HCT116 (cell line): ENCODE results near the gene AFTPH. TPM values are rescaled to one million over a fixed set of nuclear protein-coding genes. Genes with fewer than 3 reads are reported as not detected.

ENCODE experiments used
- ATAC-seq: fragments of 200-7000 bp; cut with Tn5 transposase; 2 replicates; pipeline ENCODE4 v1.9.1; 2020; ENCODE audit warnings: mild to moderate bottlenecking, moderate library complexity
- BruUV-seq: library from RNA; stranded (reverse); fragments of 400-500 nt; replicated peaks from 2 replicates; lab custom pipeline; 2021; lab: Mats Ljungman, UMichigan
- CTCF ChIA-PET: fragments of 300-600 bp; sonication (Branson Sonifier 250); formaldehyde crosslinking; loops from one replicate; lab custom pipeline; 2021; ENCODE audit warnings: antibody characterized with exemption; lab: Charles Lee
- POLR2A ChIA-PET: fragments of 300-600, 350-600 bp; sonication (Branson Sonifier 250); formaldehyde crosslinking; loops from one replicate; lab custom pipeline; 2021; ENCODE audit warnings: antibody characterized with exemption; lab: Charles Lee
- RAD21 ChIA-PET, 2 experiments: fragments of 300-600 bp; sonication (Branson Sonifier 250); formaldehyde crosslinking; loops; one replicate each; lab custom pipeline; 2023; ENCODE audit warnings: low total read pairs in 2 of 2; ENCODE audit not compliant: uncharacterized antibody in 2 of 2, unreplicated experiment in 2 of 2, low non-redundant PET in 1 of 2; lab: Charles Lee
- DNase-seq: peaks from one replicate; pipeline ENCODE4 v3.0.0-alpha.2; 2010; ENCODE audit warnings: low read depth, low spot score
- H2AFZ ChIP-seq: fragments of 200-600 bp; shearing (Covaris generic), sonication (generic); 2 replicates; pipeline ENCODE4 v1.6.1; 2017; ENCODE audit warnings: low read depth, mixed run types, mixed read lengths, antibody characterized with exemption, low read length; ENCODE audit not compliant: poor library complexity, severe bottlenecking
- H3K27ac ChIP-seq: 2 replicates; pipeline ENCODE4 v1.5.1; 2012; ENCODE audit warnings: low read depth, low read length
- H3K27me3 ChIP-seq: fragments of 200-600 bp; sonication (generic); 2 replicates; pipeline ENCODE4 v1.6.1; 2016; ENCODE audit warnings: mixed run types, low read length, mixed read lengths; ENCODE audit not compliant: insufficient read depth
- H3K36me3 ChIP-seq, 2 experiments: fragments of 200-500 bp in 1 of 2; fragments of 200-600 bp in 1 of 2; sonication (Bioruptor generic) in 1 of 2; sonication (generic) in 1 of 2; 2 replicates each; pipeline versions ENCODE4 v1.5.1 to v1.6.1; 2014 to 2016; ENCODE audit warnings: low read length in 2 of 2, inconsistent platforms in 1 of 2, mixed read lengths in 1 of 2, mixed run types in 1 of 2; ENCODE audit not compliant: insufficient read depth in 2 of 2, control insufficient read depth in 1 of 2
- H3K4me1 ChIP-seq, 2 experiments: fragments of 200-600 bp in 1 of 2; sonication (generic) in 1 of 2; 2 replicates each; pipeline versions ENCODE4 v1.5.1 to v1.6.1; 2012 to 2017; ENCODE audit warnings: low read length in 2 of 2, inconsistent platforms in 1 of 2, mild to moderate bottlenecking in 1 of 2, mixed read lengths in 1 of 2, mixed run types in 1 of 2, moderate library complexity in 1 of 2; ENCODE audit not compliant: insufficient read depth in 2 of 2, control insufficient read depth in 1 of 2
- H3K4me2 ChIP-seq: fragments of 200-600 bp; sonication (generic); 2 replicates; pipeline ENCODE4 v1.6.1; 2017; ENCODE audit warnings: mixed run types, low read length, mixed read lengths
- H3K4me3 ChIP-seq, 2 experiments: fragments of 200-600 bp in 1 of 2; sonication (generic) in 1 of 2; replicated peaks in 1 of 2; 2 replicates each; pipeline ENCODE4 v1.5.1; 2011 to 2016; ENCODE audit warnings: low read length in 2 of 2, control low read depth in 1 of 2, low read depth in 1 of 2, mild to moderate bottlenecking in 1 of 2, mixed read lengths in 1 of 2, mixed run types in 1 of 2
- H3K79me2 ChIP-seq: fragments of 200-600 bp; sonication (generic); 2 replicates; pipeline ENCODE4 v1.6.1; 2017; ENCODE audit warnings: mild to moderate bottlenecking, mixed run types, low read length, moderate library complexity, mixed read lengths; ENCODE audit not compliant: insufficient read depth
- H3K9ac ChIP-seq: fragments of 200-600 bp; sonication (generic); 2 replicates; pipeline ENCODE4 v1.6.1; 2016; ENCODE audit warnings: low read length, mixed read lengths
- H3K9me2 ChIP-seq: fragments of 200-600 bp; sonication (generic), shearing (Covaris generic); 2 replicates; pipeline ENCODE4 v1.6.1; 2017; ENCODE audit warnings: mixed run types, mild to moderate bottlenecking, moderate library complexity; ENCODE audit not compliant: insufficient read depth
- H3K9me3 ChIP-seq, 2 experiments: fragments of 200-500 bp in 1 of 2; fragments of 200-600 bp in 1 of 2; sonication (Bioruptor generic) in 1 of 2; sonication (generic) in 1 of 2; 2 replicates each; pipeline ENCODE4 v1.6.1; 2014 to 2017; ENCODE audit warnings: low read length in 2 of 2, mixed read lengths in 2 of 2, inconsistent platforms in 1 of 2, low read depth in 1 of 2, mild to moderate bottlenecking in 1 of 2, mixed run types in 1 of 2, moderate library complexity in 1 of 2; ENCODE audit not compliant: control insufficient read depth in 1 of 2, insufficient read depth in 1 of 2
- H4K20me1 ChIP-seq: fragments of 200-600 bp; sonication (generic), shearing (Covaris generic); 2 replicates; pipeline ENCODE4 v1.6.1; 2017; ENCODE audit warnings: mixed run types, mild to moderate bottlenecking, moderate library complexity; ENCODE audit not compliant: insufficient read depth
- ELF1 ChIP-seq: IDR thresholded peaks from 2 replicates; pipeline ENCODE4 v1.6.1; 2012; ENCODE audit warnings: low read depth, borderline replicate concordance
- EZH2 ChIP-seq: fragments of 200-600 bp; sonication (generic); IDR thresholded peaks from 2 replicates; pipeline ENCODE4 v1.6.1; 2017; ENCODE audit warnings: antibody characterized with exemption, mixed run types
- FOSL1 ChIP-seq: IDR thresholded peaks from 2 replicates; pipeline ENCODE4 v1.6.1; 2012; ENCODE audit warnings: low read depth
- POLR2AphosphoS5 ChIP-seq: IDR thresholded peaks from 2 replicates; pipeline ENCODE4 v1.6.1; 2011; ENCODE audit warnings: mild to moderate bottlenecking, low read depth, low read length, moderate library complexity
- SIN3A ChIP-seq: IDR thresholded peaks from 2 replicates; pipeline ENCODE4 v1.6.1; 2012; ENCODE audit warnings: low read depth
- SP1 ChIP-seq: IDR thresholded peaks from 2 replicates; pipeline ENCODE4 v1.6.1; 2012; ENCODE audit warnings: low read depth
- ZFX ChIP-seq: fragments of 450-650 bp; IDR thresholded peaks from 2 replicates; pipeline ENCODE4 v1.6.1; 2017
- intact Hi-C: fragments of 100-400 bp; cut with micrococcal nuclease; formaldehyde crosslinking; loops from 2 replicates; pipeline ENCODE4 v1.10.0; 2022
- total RNA-seq: library from RNA; stranded (reverse); gene quantifications from one replicate; pipeline ENCODE4 v1.2.1, GENCODE V29; 2021; ENCODE audit not compliant: unreplicated experiment
- TF ChIP-seq, protein P1 (sequence below): IDR thresholded peaks from 2 replicates; pipeline ENCODE4 v1.6.1; 2011; ENCODE audit warnings: mild to moderate bottlenecking, low read length, moderate library complexity; ENCODE audit not compliant: insufficient replicate concordance; ENCODE audit errors: extremely low read depth

The AFTPH gene
- total RNA-seq, 1 experiment from 2014 or later, result 23.6 TPM

DNA sequence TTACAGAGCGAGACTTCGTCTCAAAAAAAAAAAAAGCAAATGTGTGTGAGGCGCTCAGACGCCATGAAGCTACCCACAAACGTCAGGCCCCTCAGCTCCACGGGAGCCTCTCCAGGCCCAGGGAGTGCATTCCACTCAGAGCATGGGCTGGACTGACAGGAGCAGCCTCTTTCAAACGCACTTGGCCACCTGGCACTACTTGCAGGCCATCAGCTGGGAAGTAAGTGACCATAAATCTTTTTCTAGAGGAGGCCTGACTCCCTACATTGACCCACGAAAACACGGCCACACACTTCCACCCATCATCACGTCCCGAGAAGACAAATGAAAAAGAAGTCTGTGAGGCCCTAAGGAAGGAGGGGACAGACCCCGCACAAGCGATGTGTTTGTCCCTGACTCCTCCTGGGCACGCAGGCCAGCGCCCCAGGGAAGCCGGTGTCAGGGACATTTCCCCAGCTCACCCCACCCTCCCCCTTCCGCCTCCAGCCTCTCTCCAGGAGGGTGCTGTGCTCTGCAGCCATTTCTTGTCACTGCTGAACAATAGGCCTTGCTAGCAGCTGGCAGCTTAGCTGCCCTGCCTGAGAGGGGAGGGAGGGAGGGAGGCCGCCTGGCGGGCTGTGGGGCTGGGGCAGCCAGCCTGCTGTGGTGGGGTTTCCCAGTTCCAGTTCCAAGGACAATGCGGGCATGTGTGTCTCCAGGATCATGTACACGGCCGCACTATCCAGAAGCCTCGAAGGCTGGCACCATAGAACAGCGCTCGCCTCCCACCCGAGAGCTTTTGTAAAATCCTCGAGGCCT is 103.0 kb downstream of the AFTPH start:
- no peaks in the 10 kb centered on the region for H3K4me1 ChIP-seq
- ChIA-PET POLR2A (interaction anchor here (0.6 to 1.4 kb wide), 2 partner anchors 27 to 170 kb away, joined by 3 read pairs; partner anchors contain the start of gene SERTAD2), CTCF (interaction anchor here (1.0 to 1.5 kb wide), 2 partner anchors 12 to 19 kb away, joined by 3 to 4 read pairs; no protein-coding TSS in a partner anchor)
- no peak for DNase-seq
- H2AFZ ChIP-seq, result no peak overlapping the region
- H3K36me3 ChIP-seq, result peaks cover 0 to 17% of the 10 kb centered on the region in 2 experiments; a peak in 2 of 4 replicates
- H3K79me2 ChIP-seq, result peaks cover 11% of the 10 kb centered on the region
- no peaks in the 10 kb centered on the region for H3K9me2 ChIP-seq
- H3K27ac ChIP-seq, result no peak overlapping the region
- H3K4me3 ChIP-seq, result no peak overlapping the region
- H3K27me3 ChIP-seq, result no peaks in the 10 kb centered on the region
- TF ChIP-seq FOSL1 (no peak), SP1 (no peak), ELF1 (no peak), ZFX (no peak), EZH2 (no peak), SIN3A (no peak), POLR2AphosphoS5 (no peak)
- TF ChIP-seq, protein P1, sequence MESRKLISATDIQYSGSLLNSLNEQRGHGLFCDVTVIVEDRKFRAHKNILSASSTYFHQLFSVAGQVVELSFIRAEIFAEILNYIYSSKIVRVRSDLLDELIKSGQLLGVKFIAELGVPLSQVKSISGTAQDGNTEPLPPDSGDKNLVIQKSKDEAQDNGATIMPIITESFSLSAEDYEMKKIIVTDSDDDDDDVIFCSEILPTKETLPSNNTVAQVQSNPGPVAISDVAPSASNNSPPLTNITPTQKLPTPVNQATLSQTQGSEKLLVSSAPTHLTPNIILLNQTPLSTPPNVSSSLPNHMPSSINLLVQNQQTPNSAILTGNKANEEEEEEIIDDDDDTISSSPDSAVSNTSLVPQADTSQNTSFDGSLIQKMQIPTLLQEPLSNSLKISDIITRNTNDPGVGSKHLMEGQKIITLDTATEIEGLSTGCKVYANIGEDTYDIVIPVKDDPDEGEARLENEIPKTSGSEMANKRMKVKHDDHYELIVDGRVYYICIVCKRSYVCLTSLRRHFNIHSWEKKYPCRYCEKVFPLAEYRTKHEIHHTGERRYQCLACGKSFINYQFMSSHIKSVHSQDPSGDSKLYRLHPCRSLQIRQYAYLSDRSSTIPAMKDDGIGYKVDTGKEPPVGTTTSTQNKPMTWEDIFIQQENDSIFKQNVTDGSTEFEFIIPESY, result no peak
- TF ChIP-seq, all 23 proteins: peak for 0
- BruUV-seq, result no TSS peak
- intact Hi-C loops, result no loop called here
- Histone ChIP-seq H3K9ac (no peak overlapping the region), H3K4me2 (no peak overlapping the region), H3K9me3 (no peaks in the 10 kb centered on the region), H4K20me1 (peaks cover 7% of the 10 kb centered on the region)
- RAD21 ChIA-PET, result no interaction called here
- no peak for ATAC-seq
